ENCODE measurements around the gene CCDC187.
"Not testable (repeated sequence)": the region's sequence is repeated elsewhere in the genome, so short reads cannot be mapped to it uniquely, and the experiment has no call there.

Gene CCDC187

GRCh38 chr9:136326761-136327303 is 22.9 kb upstream of the CCDC187 start:
- no peak overlapping the region for H3K4me3 ChIP-seq (ENCODE audit: low read length)
- TF ChIP-seq ZNF274 (IDR thresholded peaks at IDR 0.05; ENCODE audit: low read depth, low read length) = no peak

- TF ChIP-seq ZNF274 (IDR thresholded peaks at IDR 0.05; ENCODE audit: low read depth, low read length) = no peak
These were observed 22.3 kb upstream of the CCDC187 start for GRCh38 chr9:136326061-136326760.

GRCh38 chr9:136325358-136325757 is 21.5 kb upstream of the CCDC187 start:
- TF ChIP-seq ZNF274 (IDR thresholded peaks at IDR 0.05; ENCODE audit: low read depth, low read length) = no peak
- no peak overlapping the region for H3K4me3 ChIP-seq (ENCODE audit: low read length)

More at GRCh38 chr9:136326061-136326760, 22.3 kb upstream of the CCDC187 start:
- no peak overlapping the region for H3K4me3 ChIP-seq (ENCODE audit: low read length)

GRCh38 chr9:136324501-136325300 is 20.8 kb upstream of the CCDC187 start:
- TF ChIP-seq ZNF274 (IDR thresholded peaks at IDR 0.05; ENCODE audit: low read depth, low read length) = no peak
- H3K4me3 ChIP-seq (ENCODE audit: low read length) = no peak overlapping the region

GRCh38 chr9:136323371-136323789 is 19.5 kb upstream of the CCDC187 start:
- no peak for TF ChIP-seq ZNF274 (IDR thresholded peaks at IDR 0.05; ENCODE audit: low read depth, low read length)

GRCh38 chr9:136322756-136323330 is 18.9 kb upstream of the CCDC187 start:
- no peak overlapping the region for H3K4me3 ChIP-seq (ENCODE audit: low read length)
- TF ChIP-seq ZNF274 (IDR thresholded peaks at IDR 0.05; ENCODE audit: low read depth, low read length) = no peak

More at GRCh38 chr9:136323371-136323789, 19.5 kb upstream of the CCDC187 start:
- no peak overlapping the region for H3K4me3 ChIP-seq (ENCODE audit: low read length)

GRCh38 chr9:136321561-136321960 is 17.7 kb upstream of the CCDC187 start:
- no peak overlapping the region for H3K4me3 ChIP-seq (ENCODE audit: low read length)
- no peak for TF ChIP-seq ZNF274 (IDR thresholded peaks at IDR 0.05; ENCODE audit: low read depth, low read length)

- H3K4me3 ChIP-seq (ENCODE audit: low read length) = not testable (repeated sequence)
These were observed 17.1 kb upstream of the CCDC187 start for GRCh38 chr9:136320972-136321371.

- not testable (repeated sequence) for H3K4me3 ChIP-seq (ENCODE audit: low read length)
These were observed 16.1 kb upstream of the CCDC187 start for GRCh38 chr9:136319955-136320354.

GRCh38 chr9:136319244-136319643 is 15.3 kb upstream of the CCDC187 start:
- not testable (repeated sequence) for H3K4me3 ChIP-seq (ENCODE audit: low read length)

- TF ChIP-seq ZNF274 (IDR thresholded peaks at IDR 0.05; ENCODE audit: low read depth, low read length) = no peak
- no peak overlapping the region for H3K4me3 ChIP-seq (ENCODE audit: low read length)
These were observed 14.9 kb upstream of the CCDC187 start for GRCh38 chr9:136318776-136319241.

GRCh38 chr9:136318111-136318775 is 14.3 kb upstream of the CCDC187 start:
- no peak for TF ChIP-seq ZNF274 (IDR thresholded peaks at IDR 0.05; ENCODE audit: low read depth, low read length)
- no peak overlapping the region for H3K4me3 ChIP-seq (ENCODE audit: low read length)

- H3K4me3 ChIP-seq (ENCODE audit: low read length) = no peak overlapping the region
- no peak for TF ChIP-seq ZNF274 (IDR thresholded peaks at IDR 0.05; ENCODE audit: low read depth, low read length)
These were observed 13.8 kb upstream of the CCDC187 start for GRCh38 chr9:136317695-136318094.
